ENCODE measurements around the gene ALOXE3. TPM values are rescaled to one million over a fixed set of nuclear protein-coding genes. Genes with fewer than 3 reads are reported as not detected.

Gene ALOXE3
- total and polyA plus RNA-seq, 8 donors: 0.12 to 0.43 TPM; not detected in 6

GRCh38 chr17:8089728-8090127, 28.6 kb downstream of the ALOXE3 start:
- WGBS, 5 donors: 51 to 69% (median 61%) methylated on average over 6 of the region's 6 CpGs
- H3K4me3 ChIP-seq: no peak overlapping the region
- no peaks in the 10 kb centered on the region for H3K4me1 ChIP-seq
- no peaks in the 10 kb centered on the region for H3K9me3 ChIP-seq
- H3K36me3 ChIP-seq: no peaks in the 10 kb centered on the region
- TF ChIP-seq EP300 (IDR thresholded peaks at IDR 0.05) (no peak), POLR2AphosphoS5 (IDR thresholded peaks at IDR 0.05) (no peak), POLR2A (IDR thresholded peaks at IDR 0.05) (no peak), CTCF (IDR thresholded peaks at IDR 0.05) (no peak)
- intact Hi-C loops (cut with DNase I; ENCODE audit: low total_unique reads): no loop called here
- H3K27ac ChIP-seq: no peak overlapping the region
- peaks cover 0 to 94% (median 34%) of the 10 kb centered on the region in 3 donors for H3K27me3 ChIP-seq
- no peak for DNase-seq

GRCh38 chr17:8087952-8088230, 30.4 kb downstream of the ALOXE3 start:
- H3K4me1 ChIP-seq: no peaks in the 10 kb centered on the region
- H3K9me3 ChIP-seq: no peaks in the 10 kb centered on the region
- intact Hi-C loops (cut with DNase I; ENCODE audit: low total_unique reads): no loop called here
- H3K36me3 ChIP-seq: no peaks in the 10 kb centered on the region
- peaks cover 0 to 97% (median 43%) of the 10 kb centered on the region in 3 donors for H3K27me3 ChIP-seq
- TF ChIP-seq CTCF (IDR thresholded peaks at IDR 0.05): no peak
- no peak overlapping the region for H3K27ac ChIP-seq
- 64 to 82% (median 69%) methylated on average over 3 to 5 of the region's 5 CpGs for WGBS, 5 donors
- H3K4me3 ChIP-seq: no peak overlapping the region
- DNase-seq: no peak

GRCh38 chr17:8087075-8087951, 31.0 kb downstream of the ALOXE3 start, which contains the start of gene ALOX12B:
TSS of gene ALOX12B (minus strand) at chr17:8087716. CDS start at chr17:8087442, 274 bp downstream.
- Histone ChIP-seq H3K9me3 (no peaks in the 10 kb centered on the region), H3K4me1 (no peaks in the 10 kb centered on the region), H3K27ac (no peak within 1 kb of the TSS), H3K36me3 (no peaks in the 10 kb centered on the region), H3K4me3 (no peak within 1 kb of the TSS), H3K27me3 (peaks cover 0 to 97% (median 38%) of the 10 kb centered on the region in 3 donors)
- no peak for DNase-seq
- 72 to 82% (median 77%) methylated on average over 16 to 20 of the region's 20 CpGs for WGBS, 5 donors
- intact Hi-C loops (cut with DNase I; ENCODE audit: low total_unique reads): no loop called here
- TF ChIP-seq POLR2AphosphoS5 (IDR thresholded peaks at IDR 0.05) (no peak), CTCF (IDR thresholded peaks at IDR 0.05) (no peak), POLR2A (IDR thresholded peaks at IDR 0.05) (no peak), EP300 (IDR thresholded peaks at IDR 0.05) (no peak)

GRCh38 chr17:8084250-8084649, 34.1 kb downstream of the ALOXE3 start:
- Histone ChIP-seq H3K4me3 (no peak overlapping the region), H3K4me1 (peaks cover 15 to 19% (median 17%) of the 10 kb centered on the region in 4 donors), H3K27me3 (peaks cover 0 to 97% (median 35%) of the 10 kb centered on the region in 3 donors), H3K36me3 (no peaks in the 10 kb centered on the region), H3K27ac (no peak overlapping the region), H3K9me3 (no peaks in the 10 kb centered on the region)
- DNase-seq: no peak
- WGBS, 5 donors: 80 to 90% (median 88%) methylated on average over 6 of the region's 6 CpGs
- intact Hi-C loops (cut with DNase I; ENCODE audit: low total_unique reads): no loop called here
- TF ChIP-seq POLR2AphosphoS5 (IDR thresholded peaks at IDR 0.05): no peak
- TF ChIP-seq POLR2A (IDR thresholded peaks at IDR 0.05): no peak
- TF ChIP-seq CTCF (IDR thresholded peaks at IDR 0.05): no peak
- no peak for TF ChIP-seq EP300 (IDR thresholded peaks at IDR 0.05)

Measured in stomach (tissue), 9 donors.